HG02642 (cell line): ENCODE measurements around the gene CADM4.
"Not testable (repeated sequence)": the region's sequence is repeated elsewhere in the genome, so short reads cannot be mapped to it uniquely, and the experiment has no call there.

Source experiments
- ATAC-seq: cut with Tn5 transposase; IDR thresholded peaks from one replicate; pipeline ENCODE4 v1.9.1; 2021; ENCODE audit warnings: mild to moderate bottlenecking; ENCODE audit not compliant: unreplicated experiment, poor library complexity

CADM4 gene

GRCh38 chr19:43592800-43593350 is 46.8 kb downstream of the CADM4 start:
- no peak for ATAC-seq

GRCh38 chr19:43591904-43592772 is 47.5 kb downstream of the CADM4 start:
- no peak for ATAC-seq

GRCh38 chr19:43589678-43590077 is 50.0 kb downstream of the CADM4 start:
- no peak for ATAC-seq

GRCh38 chr19:43589277-43589676 is 50.4 kb downstream of the CADM4 start:
- ATAC-seq, result no peak

GRCh38 chr19:43587029-43587428 is 52.6 kb downstream of the CADM4 start:
- not testable (repeated sequence) for ATAC-seq

- ATAC-seq, result no peak
Observed at GRCh38 chr19:43586346-43586745, 53.3 kb downstream of the CADM4 start.

- no peak for ATAC-seq
Observed at GRCh38 chr19:43584484-43584883, 55.2 kb downstream of the CADM4 start.

- no peak for ATAC-seq
Observed at GRCh38 chr19:43582495-43582894, 57.2 kb downstream of the CADM4 start.

- ATAC-seq, result no peak
Observed at GRCh38 chr19:43581467-43581866, 58.2 kb downstream of the CADM4 start.

- ATAC-seq, result no peak
Observed at GRCh38 chr19:43578787-43579186, 60.9 kb downstream of the CADM4 start.

- no peak for ATAC-seq
Observed at GRCh38 chr19:43575955-43576878, 63.4 kb downstream of the CADM4 start.

GRCh38 chr19:43575156-43575950 is 64.3 kb downstream of the CADM4 start, which contains the start of the genes PINLYP and XRCC1:
TSS of gene PINLYP (plus strand) at chr19:43575801. CDS start at chr19:43577192, 1,391 bp downstream.
TSS of gene XRCC1 (minus strand) at chr19:43575527. CDS start at chr19:43575458, 69 bp downstream.
- ATAC-seq, result peak; percentile 97

GRCh38 chr19:43574424-43575155 is 65.1 kb downstream of the CADM4 start:
- no peak for ATAC-seq
